MCF 10A (cell line): ENCODE data around the gene ADPRS. TPM values are rescaled to one million over a fixed set of nuclear protein-coding genes. Genes with fewer than 3 reads are reported as not detected.

Source experiments
- BruUV-seq: library from RNA; stranded (reverse); fragments of 400-500 nt; replicated peaks from 2 replicates; lab custom pipeline; 2021; lab: Mats Ljungman, UMichigan
- CTCF ChIA-PET: fragments of 300-600 bp; sonication (Branson Sonifier 250); formaldehyde crosslinking; extraction: SDS; loops from one replicate; lab custom pipeline; 2021; ENCODE audit warnings: antibody characterized with exemption, inconsistent platforms; lab: Yijun Ruan, JAX
- POLR2A ChIA-PET: fragments of 300-600, 350-650 bp; sonication (Branson Sonifier 250); formaldehyde crosslinking; extraction: SDS; loops from one replicate; lab custom pipeline; 2020; ENCODE audit warnings: antibody characterized with exemption, inconsistent platforms; lab: Yijun Ruan, JAX
- DNase-seq: peaks from one replicate; pipeline ENCODE4 v3.0.0-alpha.2; 2018; ENCODE audit not compliant: unreplicated experiment
- H3K27ac Mint-ChIP-seq: one replicate; pipeline ENCODE4 v1.8.0; 2022; ENCODE audit warnings: mild to moderate bottlenecking, low read depth, mixed read lengths; ENCODE audit not compliant: unreplicated experiment
- H3K27me3 Mint-ChIP-seq: one replicate; pipeline ENCODE4 v1.8.0; 2022; ENCODE audit warnings: mixed read lengths; ENCODE audit not compliant: insufficient read depth, unreplicated experiment
- H3K36me3 Mint-ChIP-seq: one replicate; pipeline ENCODE4 v1.8.0; 2022; ENCODE audit warnings: mild to moderate bottlenecking, moderate library complexity, mixed read lengths; ENCODE audit not compliant: insufficient read depth, unreplicated experiment
- H3K4me1 Mint-ChIP-seq: one replicate; pipeline ENCODE4 v1.8.0; 2022; ENCODE audit warnings: mixed read lengths; ENCODE audit not compliant: insufficient read depth, unreplicated experiment
- H3K4me3 Mint-ChIP-seq: one replicate; pipeline ENCODE4 v1.8.0; 2022; ENCODE audit warnings: mild to moderate bottlenecking, moderate library complexity, mixed read lengths; ENCODE audit not compliant: unreplicated experiment
- H3K9me3 Mint-ChIP-seq: one replicate; pipeline ENCODE4 v1.8.0; 2022; ENCODE audit warnings: mixed read lengths; ENCODE audit not compliant: unreplicated experiment
- CTCF ChIP-seq: fragments of 200-600 bp; IDR thresholded peaks from one replicate; pipeline ENCODE4 v1.8.0; 2022; ENCODE audit warnings: antibody characterized with exemption, mild to moderate bottlenecking; ENCODE audit not compliant: unreplicated experiment
- intact Hi-C: fragments of 100-400 bp; cut with micrococcal nuclease; formaldehyde crosslinking; loops from 2 replicates; pipeline ENCODE4 v1.14.1; 2022
- total RNA-seq: library from RNA; stranded (reverse); gene quantifications from 2 replicates; pipeline ENCODE4 v1.2.3, GENCODE V29; 2022

The ADPRS gene
- total RNA-seq, 1 experiment from 2014 or later = 26.4 TPM

GRCh38 chr1:36125129-36125991 lies 36.7 kb downstream of the ADPRS start, which contains the start of gene COL8A2:
COL8A2 (minus strand) TSS chr1:36125222; CDS start chr1:36100242, 24,980 bp downstream.
- H3K27ac Mint-ChIP-seq = no peak within 1 kb of the TSS
- BruUV-seq = no TSS peak

GRCh38 chr1:36126005-36126716 lies 37.5 kb downstream of the ADPRS start:
- H3K9me3 Mint-ChIP-seq = no peaks in the 10 kb centered on the region
- H3K4me3 Mint-ChIP-seq = no peak overlapping the region
- intact Hi-C loops = no loop called here
- TF ChIP-seq CTCF = no peak
- BruUV-seq = no TSS peak
- CTCF ChIA-PET = no interaction called here
- no peak for DNase-seq
- H3K36me3 Mint-ChIP-seq = peaks cover 5% of the 10 kb centered on the region
- H3K4me1 Mint-ChIP-seq = no peaks in the 10 kb centered on the region
- no peak overlapping the region for H3K27ac Mint-ChIP-seq
- POLR2A ChIA-PET = no interaction called here
- peaks cover 21% of the 10 kb centered on the region for H3K27me3 Mint-ChIP-seq

More at GRCh38 chr1:36125129-36125991, 36.7 kb downstream of the ADPRS start, which contains the start of gene COL8A2:
- POLR2A ChIA-PET = no interaction called here
- no peaks in the 10 kb centered on the region for H3K4me1 Mint-ChIP-seq
- peak within 1 kb of the TSS; percentile 23 for H3K4me3 Mint-ChIP-seq
- peaks cover 5% of the 10 kb centered on the region for H3K36me3 Mint-ChIP-seq
- DNase-seq = no peak
- intact Hi-C loops = no loop called here
- CTCF ChIA-PET = no interaction called here
- no peaks in the 10 kb centered on the region for H3K9me3 Mint-ChIP-seq
- peaks cover 21% of the 10 kb centered on the region for H3K27me3 Mint-ChIP-seq
- TF ChIP-seq CTCF = no peak

DNA sequence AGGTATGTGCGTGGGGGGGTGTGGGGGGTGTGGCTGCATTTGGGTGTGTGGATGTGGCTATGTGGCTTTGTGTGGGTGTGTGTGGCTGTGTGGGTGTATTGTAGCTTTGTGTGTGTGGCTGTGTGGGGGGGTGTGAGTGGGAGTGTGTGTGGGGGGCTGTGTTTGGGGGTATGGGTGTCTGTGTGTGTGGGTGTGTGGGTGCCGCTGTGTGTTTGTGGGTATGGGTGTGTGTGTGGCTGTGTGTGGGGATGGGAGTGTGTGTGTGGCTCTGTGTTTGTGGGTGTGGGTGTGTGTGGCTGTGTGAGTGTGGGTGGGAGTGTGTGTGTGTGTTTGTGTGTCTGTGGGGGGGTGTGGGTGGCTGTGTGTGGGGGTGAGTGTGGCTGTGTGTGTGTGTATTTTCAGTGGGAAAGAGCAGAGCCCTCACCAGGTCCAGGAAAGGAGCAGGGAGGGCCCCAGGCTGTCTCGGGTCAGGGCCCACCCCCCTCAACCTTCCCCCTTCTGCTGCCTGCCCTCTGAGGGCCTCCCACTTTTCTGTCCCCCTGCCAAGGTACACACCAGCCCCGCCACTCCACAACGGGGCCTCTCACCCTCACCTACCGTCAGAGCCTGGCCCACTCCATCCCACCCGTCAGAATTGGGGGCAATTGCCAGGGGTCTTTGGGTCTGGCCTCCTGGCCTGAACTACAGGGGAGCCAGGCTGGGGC lies 38.3 kb downstream of the ADPRS start:
- ChIA-PET POLR2A (no interaction called here), CTCF (no interaction called here)
- Mint-ChIP-seq H3K4me1 (no peaks in the 10 kb centered on the region), H3K27me3 (peaks cover 21% of the 10 kb centered on the region), H3K27ac (no peak overlapping the region), H3K4me3 (no peak overlapping the region), H3K9me3 (no peaks in the 10 kb centered on the region), H3K36me3 (peaks cover 5% of the 10 kb centered on the region)
- intact Hi-C loops = no loop called here
- no TSS peak for BruUV-seq
- no peak for DNase-seq
- TF ChIP-seq CTCF = no peak
